Measurements from ENCODE around the gene COL21A1.

COL21A1 gene

DNA sequence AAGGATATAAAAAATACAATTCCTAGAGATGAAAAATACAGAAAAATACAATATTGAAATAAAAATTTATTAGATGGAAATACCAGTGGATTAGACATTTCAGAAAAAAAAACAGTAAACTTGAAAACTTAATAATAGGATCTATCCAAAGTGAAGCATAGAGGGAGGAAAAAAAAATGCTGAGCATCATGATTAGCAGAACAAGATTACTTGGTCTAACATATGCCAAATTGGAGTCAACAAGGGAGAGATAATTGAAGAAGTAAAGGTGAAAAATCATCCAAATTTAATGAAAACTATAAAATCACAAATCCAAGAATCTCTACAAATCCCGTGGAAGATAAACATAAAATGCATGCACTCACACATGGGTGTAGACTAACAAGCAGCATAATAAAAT is 205.8 kb downstream of the COL21A1 start:
- Histone ChIP-seq H3K9ac (ENCODE audit: low read length) (no peak overlapping the region), H3K4me3 (ENCODE audit: low read depth in 1 of 2, low read length in 2 of 2) (no peak overlapping the region), H3K4me1 (ENCODE audit: insufficient read depth, low read length) (no peaks in the 10 kb centered on the region), H3K27me3 (ENCODE audit: control insufficient read depth in 1 of 2, insufficient read depth in 2 of 2, low read length in 2 of 2) (no peaks in the 10 kb centered on the region), H3K27ac (ENCODE audit: low read depth, low read length) (no peak overlapping the region), H3K9me3 (ENCODE audit: low read length) (no peaks in the 10 kb centered on the region), H3K36me3 (ENCODE audit: insufficient read depth, low read length) (no peaks in the 10 kb centered on the region)

DNA sequence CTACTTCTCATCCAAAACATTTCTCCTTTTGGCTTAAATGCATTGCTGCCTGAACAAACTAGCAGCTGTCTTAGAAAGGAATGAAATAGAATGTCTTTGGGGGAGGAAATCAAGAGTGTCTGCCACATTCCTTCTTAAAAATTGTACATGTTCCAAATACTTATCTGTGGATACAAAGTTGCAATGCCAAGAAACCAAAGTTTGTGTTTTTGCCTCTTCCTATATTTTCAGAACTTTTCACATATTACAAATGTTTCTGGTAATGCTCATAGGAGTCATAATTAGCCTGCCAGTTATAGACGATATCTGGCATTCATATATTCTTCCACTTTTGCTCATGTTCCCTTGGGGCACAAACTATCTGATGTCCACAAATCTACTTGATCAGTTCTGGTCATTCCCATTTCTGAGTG is 206.5 kb downstream of the COL21A1 start:
- no peak overlapping the region for H3K27ac ChIP-seq (ENCODE audit: low read depth, low read length)
- H3K4me3 ChIP-seq (ENCODE audit: low read depth in 1 of 2, low read length in 2 of 2), result no peak overlapping the region
- no peak overlapping the region for H3K9ac ChIP-seq (ENCODE audit: low read length)
- no peaks in the 10 kb centered on the region for H3K4me1 ChIP-seq (ENCODE audit: insufficient read depth, low read length)
- H3K9me3 ChIP-seq (ENCODE audit: low read length), result no peaks in the 10 kb centered on the region
- H3K36me3 ChIP-seq (ENCODE audit: insufficient read depth, low read length), result no peaks in the 10 kb centered on the region
- no peaks in the 10 kb centered on the region for H3K27me3 ChIP-seq (ENCODE audit: control insufficient read depth in 1 of 2, insufficient read depth in 2 of 2, low read length in 2 of 2)

DNA sequence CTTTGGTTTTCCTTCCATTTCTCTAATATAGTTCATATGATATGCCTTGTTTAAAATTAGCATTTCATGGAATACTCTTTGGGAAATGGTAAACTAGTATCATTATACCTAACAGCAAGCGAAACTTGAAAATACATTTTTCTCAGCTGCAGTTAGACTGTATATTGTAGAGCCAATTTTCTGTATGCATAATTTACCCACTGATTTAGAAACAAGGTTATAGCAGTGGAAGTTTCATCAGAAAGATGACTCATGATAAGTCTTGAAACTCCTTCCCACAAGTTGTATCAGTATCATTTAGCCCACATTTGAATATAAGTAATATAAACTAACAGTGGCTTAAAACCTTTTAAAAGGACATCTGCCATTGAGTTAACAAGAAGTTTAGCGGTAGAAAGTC is 207.2 kb downstream of the COL21A1 start:
- Histone ChIP-seq H3K36me3 (ENCODE audit: insufficient read depth, low read length) (no peaks in the 10 kb centered on the region), H3K9me3 (ENCODE audit: low read length) (no peaks in the 10 kb centered on the region), H3K27me3 (ENCODE audit: control insufficient read depth in 1 of 2, insufficient read depth in 2 of 2, low read length in 2 of 2) (no peaks in the 10 kb centered on the region), H3K9ac (ENCODE audit: low read length) (no peak overlapping the region), H3K4me1 (ENCODE audit: insufficient read depth, low read length) (no peaks in the 10 kb centered on the region), H3K4me3 (ENCODE audit: low read depth in 1 of 2, low read length in 2 of 2) (no peak overlapping the region), H3K27ac (ENCODE audit: low read depth, low read length) (no peak overlapping the region)

- Histone ChIP-seq H3K9ac (ENCODE audit: low read length) (no peak overlapping the region), H3K4me3 (ENCODE audit: low read depth in 1 of 2, low read length in 2 of 2) (no peak overlapping the region), H3K4me1 (ENCODE audit: insufficient read depth, low read length) (no peaks in the 10 kb centered on the region), H3K27me3 (ENCODE audit: control insufficient read depth in 1 of 2, insufficient read depth in 2 of 2, low read length in 2 of 2) (no peaks in the 10 kb centered on the region), H3K27ac (ENCODE audit: low read depth, low read length) (no peak overlapping the region), H3K9me3 (ENCODE audit: low read length) (no peaks in the 10 kb centered on the region), H3K36me3 (ENCODE audit: insufficient read depth, low read length) (no peaks in the 10 kb centered on the region)
Measured at GRCh38 chr6:56038764-56039163, 208.6 kb downstream of the COL21A1 start.

DNA sequence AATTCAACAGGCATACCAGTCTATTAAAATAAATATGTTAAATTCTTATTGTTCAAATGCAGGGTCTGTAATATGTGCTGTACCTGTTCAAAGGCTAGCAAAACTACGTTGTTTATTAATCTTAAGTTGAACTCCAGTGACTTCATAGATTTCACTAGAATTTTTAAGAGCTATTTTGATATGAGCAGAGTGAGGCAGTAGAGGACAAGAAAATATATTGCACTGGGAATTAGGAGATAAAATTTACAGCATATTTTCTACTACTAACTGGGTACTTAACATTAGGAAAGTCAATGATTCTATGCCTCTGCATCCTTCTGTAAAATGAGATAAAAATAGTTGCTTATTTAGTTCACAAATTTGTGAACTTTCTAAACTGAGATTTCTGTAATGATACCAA is 209.8 kb downstream of the COL21A1 start:
- no peak overlapping the region for H3K27ac ChIP-seq (ENCODE audit: low read depth, low read length)
- H3K4me3 ChIP-seq (ENCODE audit: low read depth in 1 of 2, low read length in 2 of 2), result no peak overlapping the region
- no peaks in the 10 kb centered on the region for H3K36me3 ChIP-seq (ENCODE audit: insufficient read depth, low read length)
- no peaks in the 10 kb centered on the region for H3K9me3 ChIP-seq (ENCODE audit: low read length)
- H3K27me3 ChIP-seq (ENCODE audit: control insufficient read depth in 1 of 2, insufficient read depth in 2 of 2, low read length in 2 of 2), result no peaks in the 10 kb centered on the region
- H3K4me1 ChIP-seq (ENCODE audit: insufficient read depth, low read length), result no peaks in the 10 kb centered on the region
- H3K9ac ChIP-seq (ENCODE audit: low read length), result no peak overlapping the region

GRCh38 chr6:56036916-56037600 is 210.3 kb downstream of the COL21A1 start:
- H3K4me3 ChIP-seq (ENCODE audit: low read depth in 1 of 2, low read length in 2 of 2), result no peak overlapping the region
- H3K27me3 ChIP-seq (ENCODE audit: control insufficient read depth in 1 of 2, insufficient read depth in 2 of 2, low read length in 2 of 2), result no peaks in the 10 kb centered on the region
- H3K27ac ChIP-seq (ENCODE audit: low read depth, low read length), result no peak overlapping the region
- H3K9me3 ChIP-seq (ENCODE audit: low read length), result no peaks in the 10 kb centered on the region
- H3K4me1 ChIP-seq (ENCODE audit: insufficient read depth, low read length), result no peaks in the 10 kb centered on the region
- H3K9ac ChIP-seq (ENCODE audit: low read length), result no peak overlapping the region
- H3K36me3 ChIP-seq (ENCODE audit: insufficient read depth, low read length), result no peaks in the 10 kb centered on the region

- Histone ChIP-seq H3K9ac (ENCODE audit: low read length) (no peak overlapping the region), H3K4me3 (ENCODE audit: low read depth in 1 of 2, low read length in 2 of 2) (no peak overlapping the region), H3K27ac (ENCODE audit: low read depth, low read length) (no peak overlapping the region), H3K36me3 (ENCODE audit: insufficient read depth, low read length) (no peaks in the 10 kb centered on the region), H3K9me3 (ENCODE audit: low read length) (no peaks in the 10 kb centered on the region), H3K27me3 (ENCODE audit: control insufficient read depth in 1 of 2, insufficient read depth in 2 of 2, low read length in 2 of 2) (no peaks in the 10 kb centered on the region), H3K4me1 (ENCODE audit: insufficient read depth, low read length) (no peaks in the 10 kb centered on the region)
Measured at GRCh38 chr6:56033401-56033800, 214.0 kb downstream of the COL21A1 start.

- Histone ChIP-seq H3K4me1 (ENCODE audit: insufficient read depth, low read length) (no peaks in the 10 kb centered on the region), H3K9me3 (ENCODE audit: low read length) (no peaks in the 10 kb centered on the region), H3K9ac (ENCODE audit: low read length) (no peak overlapping the region), H3K27ac (ENCODE audit: low read depth, low read length) (no peak overlapping the region), H3K4me3 (ENCODE audit: low read depth in 1 of 2, low read length in 2 of 2) (no peak overlapping the region), H3K36me3 (ENCODE audit: insufficient read depth, low read length) (no peaks in the 10 kb centered on the region), H3K27me3 (ENCODE audit: control insufficient read depth in 1 of 2, insufficient read depth in 2 of 2, low read length in 2 of 2) (no peaks in the 10 kb centered on the region)
Measured at GRCh38 chr6:56032715-56033260, 214.6 kb downstream of the COL21A1 start.

DNA sequence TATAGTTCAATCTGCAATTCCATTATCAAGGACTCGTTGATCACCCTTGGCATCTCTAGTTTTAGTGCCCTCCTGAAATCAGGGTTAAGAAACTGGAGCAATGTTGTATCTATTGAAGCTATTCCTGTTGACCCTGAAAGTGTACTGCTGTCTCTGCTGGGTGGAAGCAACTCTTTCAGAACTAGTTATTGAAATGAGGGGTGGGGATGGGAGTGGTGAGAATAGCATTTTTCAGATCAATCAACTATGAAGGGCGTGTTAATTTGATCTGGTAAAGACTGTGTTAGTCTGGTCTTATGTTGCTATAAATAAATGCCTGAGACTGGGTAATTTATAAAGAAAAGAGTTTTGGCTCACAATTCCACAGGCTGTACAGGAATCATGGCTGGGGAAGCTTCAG is 219.5 kb downstream of the COL21A1 start:
- no peaks in the 10 kb centered on the region for H3K36me3 ChIP-seq (ENCODE audit: insufficient read depth, low read length)
- H3K27ac ChIP-seq (ENCODE audit: low read depth, low read length), result no peak overlapping the region
- H3K9me3 ChIP-seq (ENCODE audit: low read length), result no peaks in the 10 kb centered on the region
- no peaks in the 10 kb centered on the region for H3K4me1 ChIP-seq (ENCODE audit: insufficient read depth, low read length)
- no peak overlapping the region for H3K4me3 ChIP-seq (ENCODE audit: low read depth in 1 of 2, low read length in 2 of 2)
- no peak overlapping the region for H3K9ac ChIP-seq (ENCODE audit: low read length)
- H3K27me3 ChIP-seq (ENCODE audit: control insufficient read depth in 1 of 2, insufficient read depth in 2 of 2, low read length in 2 of 2), result no peaks in the 10 kb centered on the region

- Histone ChIP-seq H3K27ac (ENCODE audit: low read depth, low read length) (no peak overlapping the region), H3K4me1 (ENCODE audit: insufficient read depth, low read length) (no peaks in the 10 kb centered on the region), H3K9ac (ENCODE audit: low read length) (no peak overlapping the region), H3K4me3 (ENCODE audit: low read depth in 1 of 2, low read length in 2 of 2) (no peak overlapping the region), H3K27me3 (ENCODE audit: control insufficient read depth in 1 of 2, insufficient read depth in 2 of 2, low read length in 2 of 2) (no peaks in the 10 kb centered on the region), H3K9me3 (ENCODE audit: low read length) (no peaks in the 10 kb centered on the region), H3K36me3 (ENCODE audit: insufficient read depth, low read length) (no peaks in the 10 kb centered on the region)
Measured at GRCh38 chr6:56026455-56027180, 220.8 kb downstream of the COL21A1 start.

GRCh38 chr6:56025795-56026194 is 221.6 kb downstream of the COL21A1 start:
- Histone ChIP-seq H3K4me1 (ENCODE audit: insufficient read depth, low read length) (no peaks in the 10 kb centered on the region), H3K27ac (ENCODE audit: low read depth, low read length) (no peak overlapping the region), H3K9ac (ENCODE audit: low read length) (no peak overlapping the region), H3K4me3 (ENCODE audit: low read depth in 1 of 2, low read length in 2 of 2) (no peak overlapping the region), H3K27me3 (ENCODE audit: control insufficient read depth in 1 of 2, insufficient read depth in 2 of 2, low read length in 2 of 2) (no peaks in the 10 kb centered on the region), H3K9me3 (ENCODE audit: low read length) (no peaks in the 10 kb centered on the region), H3K36me3 (ENCODE audit: insufficient read depth, low read length) (no peaks in the 10 kb centered on the region)

GRCh38 chr6:56024931-56025330 is 222.4 kb downstream of the COL21A1 start:
- no peak overlapping the region for H3K9ac ChIP-seq (ENCODE audit: low read length)
- no peak overlapping the region for H3K4me3 ChIP-seq (ENCODE audit: low read depth in 1 of 2, low read length in 2 of 2)
- H3K27ac ChIP-seq (ENCODE audit: low read depth, low read length), result no peak overlapping the region
- no peaks in the 10 kb centered on the region for H3K36me3 ChIP-seq (ENCODE audit: insufficient read depth, low read length)
- H3K27me3 ChIP-seq (ENCODE audit: control insufficient read depth in 1 of 2, insufficient read depth in 2 of 2, low read length in 2 of 2), result no peaks in the 10 kb centered on the region
- no peaks in the 10 kb centered on the region for H3K4me1 ChIP-seq (ENCODE audit: insufficient read depth, low read length)
- no peaks in the 10 kb centered on the region for H3K9me3 ChIP-seq (ENCODE audit: low read length)
